HepG2 (cell line): ENCODE measurements around the gene GMPR. TPM values are rescaled to one million over a fixed set of nuclear protein-coding genes. Genes with fewer than 3 reads are reported as not detected.

Experiments used
- ARID2 ChIP-seq: sonication (generic); formaldehyde crosslinking; IDR thresholded peaks from 2 replicates; pipeline ENCODE4 v1.8.1; 2022; ENCODE audit warnings: mild to moderate bottlenecking, missing genetic modification reagents, borderline replicate concordance
- CEBPG ChIP-seq: IDR thresholded peaks from 2 replicates; pipeline ENCODE4 v1.6.1; 2016
- EZH2 ChIP-seq: conservative IDR thresholded peaks from 2 replicates; pipeline ENCODE4 v1.6.1; 2012; ENCODE audit warnings: mild to moderate bottlenecking, low read depth, low read length, moderate library complexity
- HNRNPLL ChIP-seq: fragments of 200-400 bp; formaldehyde crosslinking; IDR thresholded peaks from 2 replicates; pipeline ENCODE4 v1.6.1; 2017; ENCODE audit warnings: mild to moderate bottlenecking, low read depth, low read length; ENCODE audit not compliant: poor library complexity, severe bottlenecking
- NR2C2 ChIP-seq: sonication (generic); formaldehyde crosslinking; IDR thresholded peaks from 2 replicates; pipeline ENCODE4 v1.4.0; 2020; ENCODE audit warnings: missing genetic modification reagents, mild to moderate bottlenecking, moderate library complexity, borderline replicate concordance
- SAFB2 ChIP-seq: sonication (generic); formaldehyde crosslinking; IDR thresholded peaks from 2 replicates; pipeline ENCODE4 v1.5.1; 2020; ENCODE audit warnings: missing genetic modification reagents, low read depth, mild to moderate bottlenecking, borderline replicate concordance
- SP4 ChIP-seq: sonication (generic); formaldehyde crosslinking; IDR thresholded peaks from 2 replicates; pipeline ENCODE4 v1.8.1; 2023; ENCODE audit warnings: mild to moderate bottlenecking, missing genetic modification reagents
- ZFYVE20 ChIP-seq: sonication (generic); formaldehyde crosslinking; IDR thresholded peaks from 2 replicates; pipeline ENCODE4 v1.8.0; 2023; ENCODE audit warnings: low read depth, mild to moderate bottlenecking, moderate library complexity, missing genetic modification reagents, borderline replicate concordance
- ZNF563 ChIP-seq: sonication (generic); formaldehyde crosslinking; IDR thresholded peaks from 2 replicates; pipeline ENCODE4 v1.8.0; 2022; ENCODE audit warnings: mild to moderate bottlenecking, moderate library complexity, missing genetic modification reagents
- ZNF598 ChIP-seq: sonication (generic); formaldehyde crosslinking; IDR thresholded peaks from 2 replicates; pipeline ENCODE4 v1.5.1; 2020; ENCODE audit warnings: mild to moderate bottlenecking, missing genetic modification reagents, borderline replicate concordance
- ZNF775 ChIP-seq: sonication (generic); formaldehyde crosslinking; IDR thresholded peaks from 2 replicates; pipeline ENCODE4 v1.4.0; 2020; ENCODE audit warnings: missing genetic modification reagents, mild to moderate bottlenecking, moderate library complexity, borderline replicate concordance
- ZNF776 ChIP-seq: sonication (generic); formaldehyde crosslinking; IDR thresholded peaks from 2 replicates; pipeline ENCODE4 v1.4.0; 2020; ENCODE audit warnings: mild to moderate bottlenecking, missing genetic modification reagents
- ZNF777 ChIP-seq: sonication (generic); formaldehyde crosslinking; IDR thresholded peaks from 2 replicates; pipeline ENCODE4 v1.4.0; 2020; ENCODE audit warnings: missing genetic modification reagents
- polyA plus RNA-seq, 8 experiments: library from polyadenylated mRNA; depleted of rRNA in 3 of 8; stranded (reverse) in 7 of 8; unstranded in 1 of 8; fragments of >200 nt; fragmentation: Illumina TruSeq in 4 of 8; extraction: Trizol in 4 of 8; gene quantifications; 2 replicates each; pipeline versions ENCODE4 v1.2.1 to v1.2.3, GENCODE V29; 2011 to 2016; ENCODE audit warnings: low read depth in 4 of 8, missing spikeins in 1 of 8, mixed read lengths in 1 of 8; ENCODE audit not compliant: insufficient read depth in 1 of 8
- total RNA-seq, 5 experiments: library from RNA; depleted of rRNA; stranded (reverse); fragments of >200 nt; fragmentation: Illumina TruSeq; extraction: Trizol; gene quantifications; 2 replicates each; pipeline ENCODE4 v1.2.3, GENCODE V29; 2016; ENCODE audit warnings: low read depth in 1 of 5
- TF ChIP-seq, protein P1 (sequence below): sonication (generic); formaldehyde crosslinking; IDR thresholded peaks from 2 replicates; pipeline ENCODE4 v1.9.0; 2021; ENCODE audit warnings: missing genetic modification reagents, mild to moderate bottlenecking, borderline replicate concordance
- TF ChIP-seq, protein P2 (sequence below): sonication (generic); formaldehyde crosslinking; IDR thresholded peaks from 2 replicates; pipeline ENCODE4 v1.4.0; 2020; ENCODE audit warnings: missing genetic modification reagents
- TF ChIP-seq, protein P3 (sequence below): IDR thresholded peaks from 2 replicates; pipeline ENCODE4 v1.4.0; 2020; ENCODE audit warnings: mild to moderate bottlenecking, missing genetic modification reagents
- TF ChIP-seq, protein P4 (sequence below): fragments of 450-650 bp; IDR thresholded peaks from 2 replicates; pipeline ENCODE4 v1.6.1; 2017; ENCODE audit warnings: mild to moderate bottlenecking
- TF ChIP-seq, protein P5 (sequence below): sonication (generic); formaldehyde crosslinking; conservative IDR thresholded peaks from 2 replicates; pipeline ENCODE4 v1.5.0; 2020; ENCODE audit warnings: missing genetic modification reagents

GMPR gene
- total and polyA plus RNA-seq, 2 of the 13 experiments (the other 11 are each of a cell fraction or from before 2014, with no cell fraction given): not detected

DNA sequence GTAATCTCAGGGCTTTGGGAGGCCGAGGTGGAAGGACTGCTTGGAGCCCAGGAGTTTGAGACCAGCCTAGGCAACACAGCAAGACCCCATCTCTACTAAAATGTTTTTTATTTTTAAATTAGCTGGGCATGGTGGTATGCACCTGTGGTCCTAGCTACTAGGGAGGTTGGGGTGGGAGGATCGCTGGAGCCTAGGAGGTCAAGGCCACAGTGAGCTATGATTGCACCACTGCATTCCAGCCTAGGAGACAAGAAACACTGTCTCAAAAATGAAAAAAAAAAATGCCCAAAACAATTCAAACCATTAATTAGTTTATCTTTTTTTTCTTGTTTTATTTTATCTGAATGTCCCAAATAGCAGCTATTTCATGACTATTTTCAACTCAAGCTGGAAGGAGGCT, 85.8 kb downstream of the GMPR start (continued):
- TF ChIP-seq ZNF598 (CRISPR knock-in tag): no peak
- no peak for TF ChIP-seq ZNF777
- no peak for TF ChIP-seq HNRNPLL
- TF ChIP-seq, protein P1, sequence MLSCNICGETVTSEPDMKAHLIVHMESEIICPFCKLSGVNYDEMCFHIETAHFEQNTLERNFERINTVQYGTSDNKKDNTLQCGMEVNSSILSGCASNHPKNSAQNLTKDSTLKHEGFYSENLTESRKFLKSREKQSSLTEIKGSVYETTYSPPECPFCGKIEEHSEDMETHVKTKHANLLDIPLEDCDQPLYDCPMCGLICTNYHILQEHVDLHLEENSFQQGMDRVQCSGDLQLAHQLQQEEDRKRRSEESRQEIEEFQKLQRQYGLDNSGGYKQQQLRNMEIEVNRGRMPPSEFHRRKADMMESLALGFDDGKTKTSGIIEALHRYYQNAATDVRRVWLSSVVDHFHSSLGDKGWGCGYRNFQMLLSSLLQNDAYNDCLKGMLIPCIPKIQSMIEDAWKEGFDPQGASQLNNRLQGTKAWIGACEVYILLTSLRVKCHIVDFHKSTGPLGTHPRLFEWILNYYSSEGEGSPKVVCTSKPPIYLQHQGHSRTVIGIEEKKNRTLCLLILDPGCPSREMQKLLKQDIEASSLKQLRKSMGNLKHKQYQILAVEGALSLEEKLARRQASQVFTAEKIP (CRISPR knock-in tag): no peak
- no peak for TF ChIP-seq ZNF776 (CRISPR knock-in tag)
- TF ChIP-seq ZFYVE20 (CRISPR knock-in tag): no peak
- TF ChIP-seq NR2C2 (CRISPR knock-in tag): peak; percentile 57; the same call in 1 of the 2 replicates
- TF ChIP-seq SAFB2 (CRISPR knock-in tag): no peak
- TF ChIP-seq, protein P2, sequence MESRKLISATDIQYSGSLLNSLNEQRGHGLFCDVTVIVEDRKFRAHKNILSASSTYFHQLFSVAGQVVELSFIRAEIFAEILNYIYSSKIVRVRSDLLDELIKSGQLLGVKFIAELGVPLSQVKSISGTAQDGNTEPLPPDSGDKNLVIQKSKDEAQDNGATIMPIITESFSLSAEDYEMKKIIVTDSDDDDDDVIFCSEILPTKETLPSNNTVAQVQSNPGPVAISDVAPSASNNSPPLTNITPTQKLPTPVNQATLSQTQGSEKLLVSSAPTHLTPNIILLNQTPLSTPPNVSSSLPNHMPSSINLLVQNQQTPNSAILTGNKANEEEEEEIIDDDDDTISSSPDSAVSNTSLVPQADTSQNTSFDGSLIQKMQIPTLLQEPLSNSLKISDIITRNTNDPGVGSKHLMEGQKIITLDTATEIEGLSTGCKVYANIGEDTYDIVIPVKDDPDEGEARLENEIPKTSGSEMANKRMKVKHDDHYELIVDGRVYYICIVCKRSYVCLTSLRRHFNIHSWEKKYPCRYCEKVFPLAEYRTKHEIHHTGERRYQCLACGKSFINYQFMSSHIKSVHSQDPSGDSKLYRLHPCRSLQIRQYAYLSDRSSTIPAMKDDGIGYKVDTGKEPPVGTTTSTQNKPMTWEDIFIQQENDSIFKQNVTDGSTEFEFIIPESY (CRISPR knock-in tag): no peak
- TF ChIP-seq CEBPG (CRISPR knock-in tag): peak; percentile 55
- no peak for TF ChIP-seq ARID2 (CRISPR knock-in tag)
- TF ChIP-seq, protein P3, sequence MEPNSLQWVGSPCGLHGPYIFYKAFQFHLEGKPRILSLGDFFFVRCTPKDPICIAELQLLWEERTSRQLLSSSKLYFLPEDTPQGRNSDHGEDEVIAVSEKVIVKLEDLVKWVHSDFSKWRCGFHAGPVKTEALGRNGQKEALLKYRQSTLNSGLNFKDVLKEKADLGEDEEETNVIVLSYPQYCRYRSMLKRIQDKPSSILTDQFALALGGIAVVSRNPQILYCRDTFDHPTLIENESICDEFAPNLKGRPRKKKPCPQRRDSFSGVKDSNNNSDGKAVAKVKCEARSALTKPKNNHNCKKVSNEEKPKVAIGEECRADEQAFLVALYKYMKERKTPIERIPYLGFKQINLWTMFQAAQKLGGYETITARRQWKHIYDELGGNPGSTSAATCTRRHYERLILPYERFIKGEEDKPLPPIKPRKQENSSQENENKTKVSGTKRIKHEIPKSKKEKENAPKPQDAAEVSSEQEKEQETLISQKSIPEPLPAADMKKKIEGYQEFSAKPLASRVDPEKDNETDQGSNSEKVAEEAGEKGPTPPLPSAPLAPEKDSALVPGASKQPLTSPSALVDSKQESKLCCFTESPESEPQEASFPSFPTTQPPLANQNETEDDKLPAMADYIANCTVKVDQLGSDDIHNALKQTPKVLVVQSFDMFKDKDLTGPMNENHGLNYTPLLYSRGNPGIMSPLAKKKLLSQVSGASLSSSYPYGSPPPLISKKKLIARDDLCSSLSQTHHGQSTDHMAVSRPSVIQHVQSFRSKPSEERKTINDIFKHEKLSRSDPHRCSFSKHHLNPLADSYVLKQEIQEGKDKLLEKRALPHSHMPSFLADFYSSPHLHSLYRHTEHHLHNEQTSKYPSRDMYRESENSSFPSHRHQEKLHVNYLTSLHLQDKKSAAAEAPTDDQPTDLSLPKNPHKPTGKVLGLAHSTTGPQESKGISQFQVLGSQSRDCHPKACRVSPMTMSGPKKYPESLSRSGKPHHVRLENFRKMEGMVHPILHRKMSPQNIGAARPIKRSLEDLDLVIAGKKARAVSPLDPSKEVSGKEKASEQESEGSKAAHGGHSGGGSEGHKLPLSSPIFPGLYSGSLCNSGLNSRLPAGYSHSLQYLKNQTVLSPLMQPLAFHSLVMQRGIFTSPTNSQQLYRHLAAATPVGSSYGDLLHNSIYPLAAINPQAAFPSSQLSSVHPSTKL: peak; percentile 23; the same call in 1 of the 2 replicates
- no peak for TF ChIP-seq ZNF775 (CRISPR knock-in tag)
- TF ChIP-seq, protein P4, sequence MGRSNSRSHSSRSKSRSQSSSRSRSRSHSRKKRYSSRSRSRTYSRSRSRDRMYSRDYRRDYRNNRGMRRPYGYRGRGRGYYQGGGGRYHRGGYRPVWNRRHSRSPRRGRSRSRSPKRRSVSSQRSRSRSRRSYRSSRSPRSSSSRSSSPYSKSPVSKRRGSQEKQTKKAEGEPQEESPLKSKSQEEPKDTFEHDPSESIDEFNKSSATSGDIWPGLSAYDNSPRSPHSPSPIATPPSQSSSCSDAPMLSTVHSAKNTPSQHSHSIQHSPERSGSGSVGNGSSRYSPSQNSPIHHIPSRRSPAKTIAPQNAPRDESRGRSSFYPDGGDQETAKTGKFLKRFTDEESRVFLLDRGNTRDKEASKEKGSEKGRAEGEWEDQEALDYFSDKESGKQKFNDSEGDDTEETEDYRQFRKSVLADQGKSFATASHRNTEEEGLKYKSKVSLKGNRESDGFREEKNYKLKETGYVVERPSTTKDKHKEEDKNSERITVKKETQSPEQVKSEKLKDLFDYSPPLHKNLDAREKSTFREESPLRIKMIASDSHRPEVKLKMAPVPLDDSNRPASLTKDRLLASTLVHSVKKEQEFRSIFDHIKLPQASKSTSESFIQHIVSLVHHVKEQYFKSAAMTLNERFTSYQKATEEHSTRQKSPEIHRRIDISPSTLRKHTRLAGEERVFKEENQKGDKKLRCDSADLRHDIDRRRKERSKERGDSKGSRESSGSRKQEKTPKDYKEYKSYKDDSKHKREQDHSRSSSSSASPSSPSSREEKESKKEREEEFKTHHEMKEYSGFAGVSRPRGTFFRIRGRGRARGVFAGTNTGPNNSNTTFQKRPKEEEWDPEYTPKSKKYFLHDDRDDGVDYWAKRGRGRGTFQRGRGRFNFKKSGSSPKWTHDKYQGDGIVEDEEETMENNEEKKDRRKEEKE: no peak
- TF ChIP-seq, protein P5, sequence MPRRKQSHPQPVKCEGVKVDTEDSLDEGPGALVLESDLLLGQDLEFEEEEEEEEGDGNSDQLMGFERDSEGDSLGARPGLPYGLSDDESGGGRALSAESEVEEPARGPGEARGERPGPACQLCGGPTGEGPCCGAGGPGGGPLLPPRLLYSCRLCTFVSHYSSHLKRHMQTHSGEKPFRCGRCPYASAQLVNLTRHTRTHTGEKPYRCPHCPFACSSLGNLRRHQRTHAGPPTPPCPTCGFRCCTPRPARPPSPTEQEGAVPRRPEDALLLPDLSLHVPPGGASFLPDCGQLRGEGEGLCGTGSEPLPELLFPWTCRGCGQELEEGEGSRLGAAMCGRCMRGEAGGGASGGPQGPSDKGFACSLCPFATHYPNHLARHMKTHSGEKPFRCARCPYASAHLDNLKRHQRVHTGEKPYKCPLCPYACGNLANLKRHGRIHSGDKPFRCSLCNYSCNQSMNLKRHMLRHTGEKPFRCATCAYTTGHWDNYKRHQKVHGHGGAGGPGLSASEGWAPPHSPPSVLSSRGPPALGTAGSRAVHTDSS (CRISPR knock-in tag): no peak
- TF ChIP-seq ZNF563: no peak
- TF ChIP-seq SP4 (CRISPR knock-in tag): no peak
- TF ChIP-seq EZH2: no peak
